ENCODE data around the gene TMPRSS4. TPM values are rescaled to one million over a fixed set of nuclear protein-coding genes. Genes with fewer than 3 reads are reported as not detected.

Gene TMPRSS4
- total RNA-seq, 1 experiment from 2014 or later = not detected

- Histone ChIP-seq H3K4me1 (ENCODE audit: control insufficient read depth, insufficient read depth, low read length) (no peaks in the 10 kb centered on the region), H3K9me3 (ENCODE audit: control insufficient read depth, insufficient read depth, low read depth, low read length) (no peaks in the 10 kb centered on the region), H3K4me3 (ENCODE audit: low read depth in 2 of 2, low read length in 2 of 2) (no peak overlapping the region), H3K27me3 (ENCODE audit: control insufficient read depth, insufficient read depth, low read length) (peaks cover 15% of the 10 kb centered on the region), H3K27ac (ENCODE audit: low read length) (no peak overlapping the region), H3K36me3 (ENCODE audit: control insufficient read depth, insufficient read depth, low read length) (no peaks in the 10 kb centered on the region)
- intact Hi-C loops (cut with micrococcal nuclease; ENCODE audit: unreplicated experiment) = no loop called here
- no TSS peak for BruUV-seq (replicated peaks)
- CTCF ChIA-PET = interaction anchor here (0.5 kb wide), 1 partner anchor 26 kb away, joined by 4 read pairs; no protein-coding TSS in a partner anchor
- no peak for ATAC-seq
- POLR2A ChIA-PET = no interaction called here
- TF ChIP-seq POLR2AphosphoS5 (IDR thresholded peaks at IDR 0.05; ENCODE audit: low read depth, low read length) (no peak), TCF7L2 (IDR thresholded peaks at IDR 0.05; ENCODE audit: low read depth, low read length) (no peak), REST (IDR thresholded peaks at IDR 0.05; ENCODE audit: insufficient read depth in 1 of 2, low read depth in 2 of 2, low read length in 1 of 2) (no peak), SIN3A (IDR thresholded peaks at IDR 0.05; ENCODE audit: borderline replicate concordance, insufficient read depth, low read depth, low read length) (no peak)
- TF ChIP-seq, protein P1, sequence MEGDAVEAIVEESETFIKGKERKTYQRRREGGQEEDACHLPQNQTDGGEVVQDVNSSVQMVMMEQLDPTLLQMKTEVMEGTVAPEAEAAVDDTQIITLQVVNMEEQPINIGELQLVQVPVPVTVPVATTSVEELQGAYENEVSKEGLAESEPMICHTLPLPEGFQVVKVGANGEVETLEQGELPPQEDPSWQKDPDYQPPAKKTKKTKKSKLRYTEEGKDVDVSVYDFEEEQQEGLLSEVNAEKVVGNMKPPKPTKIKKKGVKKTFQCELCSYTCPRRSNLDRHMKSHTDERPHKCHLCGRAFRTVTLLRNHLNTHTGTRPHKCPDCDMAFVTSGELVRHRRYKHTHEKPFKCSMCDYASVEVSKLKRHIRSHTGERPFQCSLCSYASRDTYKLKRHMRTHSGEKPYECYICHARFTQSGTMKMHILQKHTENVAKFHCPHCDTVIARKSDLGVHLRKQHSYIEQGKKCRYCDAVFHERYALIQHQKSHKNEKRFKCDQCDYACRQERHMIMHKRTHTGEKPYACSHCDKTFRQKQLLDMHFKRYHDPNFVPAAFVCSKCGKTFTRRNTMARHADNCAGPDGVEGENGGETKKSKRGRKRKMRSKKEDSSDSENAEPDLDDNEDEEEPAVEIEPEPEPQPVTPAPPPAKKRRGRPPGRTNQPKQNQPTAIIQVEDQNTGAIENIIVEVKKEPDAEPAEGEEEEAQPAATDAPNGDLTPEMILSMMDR (IDR thresholded peaks at IDR 0.05) = no peak
- in situ Hi-C loops (cut with HindIII; ENCODE audit: low pct_unique_long_range_greater_than_20kb, low sequenced_read_pairs) = no loop called here
- no peak for DNase-seq (ENCODE audit: low read depth, low spot score)
Measured at GRCh38 chr11:118080296-118080695, 3.4 kb downstream of the TMPRSS4 start.

DNA sequence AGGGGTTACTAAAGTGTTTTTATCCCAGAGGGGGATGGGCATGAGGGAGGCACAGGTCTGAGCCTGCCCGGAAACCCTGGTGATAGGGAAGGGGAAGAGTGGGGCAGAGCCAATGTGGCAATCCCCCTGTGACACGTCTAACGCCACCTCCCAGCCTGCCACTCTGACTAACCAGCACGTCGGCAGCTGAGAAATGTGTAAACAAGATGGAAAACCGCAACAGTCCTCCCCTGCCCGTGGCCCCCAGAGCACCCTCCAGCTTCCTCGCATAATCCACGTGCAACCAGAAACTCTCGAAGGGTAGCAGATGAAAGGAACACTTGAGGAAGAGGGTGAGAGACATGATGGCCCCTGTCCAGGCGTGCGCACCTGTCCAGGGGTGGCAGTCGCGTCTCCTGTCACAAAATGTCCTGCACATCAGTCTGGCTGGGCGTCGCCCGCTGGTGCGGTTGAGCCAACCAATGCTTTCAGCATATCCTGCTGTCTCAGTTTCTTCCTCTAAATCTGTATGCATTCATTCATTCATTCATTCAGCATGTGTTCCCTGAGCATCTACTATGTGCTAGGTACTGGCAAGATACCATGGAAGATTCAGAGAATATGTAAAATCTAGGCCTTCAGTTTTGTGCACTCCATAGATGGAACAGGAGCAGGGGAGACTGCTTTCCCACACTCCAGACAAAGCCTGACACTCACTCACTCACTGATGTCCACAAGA, 4.5 kb downstream of the TMPRSS4 start:
- DNase-seq (ENCODE audit: low read depth, low spot score) (no peak), ATAC-seq (no peak)
- ChIA-PET POLR2A (no interaction called here), CTCF (no interaction called here)
- in situ Hi-C loops (cut with HindIII; ENCODE audit: low pct_unique_long_range_greater_than_20kb, low sequenced_read_pairs) (no loop called here), intact Hi-C loops (cut with micrococcal nuclease; ENCODE audit: unreplicated experiment) (no loop called here)
- no peaks in the 10 kb centered on the region for H3K4me1 ChIP-seq (ENCODE audit: control insufficient read depth, insufficient read depth, low read length)
- BruUV-seq (replicated peaks) = no TSS peak
- TF ChIP-seq POLR2AphosphoS5 (IDR thresholded peaks at IDR 0.05; ENCODE audit: low read depth, low read length) = no peak
- TF ChIP-seq, protein P1 (IDR thresholded peaks at IDR 0.05) = no peak
- no peak for TF ChIP-seq REST (IDR thresholded peaks at IDR 0.05; ENCODE audit: insufficient read depth in 1 of 2, low read depth in 2 of 2, low read length in 1 of 2)
- no peak for TF ChIP-seq SIN3A (IDR thresholded peaks at IDR 0.05; ENCODE audit: borderline replicate concordance, insufficient read depth, low read depth, low read length)
- TF ChIP-seq TCF7L2 (IDR thresholded peaks at IDR 0.05; ENCODE audit: low read depth, low read length) = no peak
- peaks cover 13% of the 10 kb centered on the region for H3K27me3 ChIP-seq (ENCODE audit: control insufficient read depth, insufficient read depth, low read length)
- H3K36me3 ChIP-seq (ENCODE audit: control insufficient read depth, insufficient read depth, low read length) = no peaks in the 10 kb centered on the region
- H3K27ac ChIP-seq (ENCODE audit: low read length) = no peak overlapping the region
- no peak overlapping the region for H3K4me3 ChIP-seq (ENCODE audit: low read depth in 2 of 2, low read length in 2 of 2)
- H3K9me3 ChIP-seq (ENCODE audit: control insufficient read depth, insufficient read depth, low read depth, low read length) = no peaks in the 10 kb centered on the region

All from Panc1 (cell line).